Activated B cell treated with CpG ODN at 0.5 μM for 24 hours (primary cell): ENCODE results near the gene IFNGR2. TPM values are rescaled to one million over a fixed set of nuclear protein-coding genes. Genes with fewer than 3 reads are reported as not detected.
"Not testable (repeated sequence)": the region's sequence is repeated elsewhere in the genome, so short reads cannot be mapped to it uniquely, and the experiment has no call there.

ENCODE experiments used
- ATAC-seq: fragments of 200-7000 bp; cut with Tn5 transposase; one replicate; pipeline ENCODE4 v1.10.0; 2021; ENCODE audit warnings: low read depth, mild to moderate bottlenecking, moderate library complexity
- CTCF ChIA-PET: fragments of 350-600 bp; sonication (Branson Sonifier 250); formaldehyde crosslinking; loops from one replicate; lab custom pipeline; 2021; ENCODE audit warnings: antibody characterized with exemption; lab: Charles Lee
- POLR2A ChIA-PET: fragments of 350-600 bp; sonication (Branson Sonifier 250); formaldehyde crosslinking; loops from one replicate; lab custom pipeline; 2021; ENCODE audit warnings: antibody characterized with exemption; lab: Charles Lee
- DNase-seq: peaks from one replicate; pipeline ENCODE4 v3.0.0; 2022
- H3K27ac Mint-ChIP-seq: one replicate; pipeline ENCODE4 v1.8.0; 2020; ENCODE audit warnings: mixed read lengths
- H3K27me3 Mint-ChIP-seq: one replicate; pipeline ENCODE4 v1.8.0; 2021; ENCODE audit warnings: mixed read lengths
- H3K36me3 Mint-ChIP-seq: one replicate; pipeline ENCODE4 v1.8.0; 2021; ENCODE audit warnings: low read depth, mixed read lengths
- H3K4me1 Mint-ChIP-seq: one replicate; pipeline ENCODE4 v1.8.0; 2021; ENCODE audit warnings: mixed read lengths
- H3K4me3 Mint-ChIP-seq: one replicate; pipeline ENCODE4 v1.8.0; 2020; ENCODE audit warnings: mild to moderate bottlenecking, mixed read lengths
- H3K9me3 Mint-ChIP-seq: one replicate; pipeline ENCODE4 v1.8.0; 2020; ENCODE audit warnings: mixed read lengths
- CTCF ChIP-seq: fragments of 200-600 bp; IDR thresholded peaks from one replicate; pipeline ENCODE4 v1.8.0; 2022; ENCODE audit warnings: antibody characterized with exemption, mild to moderate bottlenecking
- intact Hi-C: fragments of 100-400 bp; cut with micrococcal nuclease; formaldehyde crosslinking; loops from one replicate; pipeline ENCODE4 v1.15.1; 2024
- total RNA-seq: library from RNA; stranded (reverse); gene quantifications from 2 replicates; pipeline ENCODE4 v1.2.3, GENCODE V29; 2022

Gene IFNGR2
- total RNA-seq, 1 donor from 2014 or later, result 71.1 TPM

GRCh38 chr21:33451634-33452071, 48.4 kb downstream of the IFNGR2 start:
- ATAC-seq (no peak), DNase-seq (no peak)
- intact Hi-C loops, result no loop called here
- CTCF ChIA-PET, result interaction anchor here (1.9 kb wide), 1 partner anchor 254 kb away, joined by 10 read pairs; no protein-coding TSS in a partner anchor
- Mint-ChIP-seq H3K4me1 (no peaks in the 10 kb centered on the region), H3K4me3 (no peak overlapping the region), H3K27me3 (no peaks in the 10 kb centered on the region), H3K36me3 (peaks cover 47% of the 10 kb centered on the region), H3K9me3 (no peaks in the 10 kb centered on the region), H3K27ac (no peak overlapping the region)
- no peak for TF ChIP-seq CTCF
- POLR2A ChIA-PET, result no interaction called here

- DNase-seq (no peak), ATAC-seq (no peak)
- H3K9me3 Mint-ChIP-seq, result no peaks in the 10 kb centered on the region
- peaks cover 44% of the 10 kb centered on the region for H3K36me3 Mint-ChIP-seq
- H3K4me3 Mint-ChIP-seq, result no peak overlapping the region
- intact Hi-C loops, result no loop called here
- H3K27me3 Mint-ChIP-seq, result no peaks in the 10 kb centered on the region
- ChIA-PET POLR2A (no interaction called here), CTCF (interaction anchor here (1.9 kb wide), 1 partner anchor 255 kb away, joined by 10 read pairs; no protein-coding TSS in a partner anchor)
- no peaks in the 10 kb centered on the region for H3K4me1 Mint-ChIP-seq
- no peak overlapping the region for H3K27ac Mint-ChIP-seq
- no peak for TF ChIP-seq CTCF
These were observed 49.1 kb downstream of the IFNGR2 start for GRCh38 chr21:33452362-33452761.

DNA sequence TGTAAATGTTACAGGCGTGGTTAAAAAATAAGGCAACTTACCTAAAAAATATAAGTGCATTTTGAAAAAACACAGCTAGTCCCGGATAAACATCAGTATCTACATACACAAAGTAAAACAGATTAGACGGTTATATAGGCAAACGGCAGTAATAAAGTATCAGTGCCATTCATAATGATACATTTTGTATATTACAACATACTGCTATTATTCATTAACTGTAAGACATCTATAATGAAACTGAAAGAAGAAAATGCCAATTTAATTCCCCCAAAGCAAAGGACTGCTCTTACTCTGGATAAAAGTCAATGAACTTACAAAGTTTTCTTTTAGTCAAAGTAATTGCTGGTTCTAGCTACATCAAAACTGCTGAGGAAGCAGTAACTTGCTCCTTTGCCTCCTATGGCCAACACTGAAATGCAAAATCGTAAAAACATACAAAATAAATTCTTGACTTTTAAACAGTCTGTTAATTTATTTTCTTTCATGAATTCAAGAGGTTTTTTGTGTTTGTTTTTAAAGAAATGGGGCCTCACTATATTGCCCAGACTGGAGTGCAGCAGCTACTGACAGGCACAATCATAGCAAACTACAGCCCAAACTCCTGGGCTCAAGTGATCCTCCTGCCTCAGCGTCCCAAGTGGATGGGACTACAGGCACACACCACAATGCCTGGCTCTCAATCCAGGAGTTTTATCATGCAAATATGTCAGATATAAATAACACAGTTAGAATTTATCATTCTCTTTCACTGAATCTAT, 52.7 kb downstream of the IFNGR2 start:
- DNase-seq (no peak), ATAC-seq (no peak)
- Mint-ChIP-seq H3K4me1 (no peaks in the 10 kb centered on the region), H3K27me3 (no peaks in the 10 kb centered on the region), H3K4me3 (no peak overlapping the region), H3K9me3 (no peaks in the 10 kb centered on the region), H3K36me3 (peaks cover 51% of the 10 kb centered on the region), H3K27ac (no peak overlapping the region)
- intact Hi-C loops, result no loop called here
- POLR2A ChIA-PET, result interaction anchor here (0.8 kb wide), 1 partner anchor 23 kb away, joined by 4 read pairs; the partner anchor contains the start of gene TMEM50B
- CTCF ChIA-PET, result no interaction called here
- no peak for TF ChIP-seq CTCF

- Mint-ChIP-seq H3K9me3 (no peaks in the 10 kb centered on the region), H3K27ac (no peak overlapping the region), H3K4me1 (no peaks in the 10 kb centered on the region), H3K4me3 (no peak overlapping the region), H3K27me3 (no peaks in the 10 kb centered on the region), H3K36me3 (peaks cover 41% of the 10 kb centered on the region)
- no peak for TF ChIP-seq CTCF
- ATAC-seq, result no peak
- CTCF ChIA-PET, result interaction anchor here (0.7 kb wide), 1 partner anchor 147 kb away, joined by 3 read pairs; no protein-coding TSS in a partner anchor
- POLR2A ChIA-PET, result interaction anchor here (1.3 kb wide), 1 partner anchor 84 kb away, joined by 3 read pairs; the partner anchor contains the start of gene SON
- intact Hi-C loops, result no loop called here
- no peak for DNase-seq
These were observed 55.6 kb downstream of the IFNGR2 start for GRCh38 chr21:33458861-33459260.

- no peaks in the 10 kb centered on the region for H3K9me3 Mint-ChIP-seq
- peaks cover 35% of the 10 kb centered on the region for H3K36me3 Mint-ChIP-seq
- H3K27me3 Mint-ChIP-seq, result no peaks in the 10 kb centered on the region
- DNase-seq (no peak), ATAC-seq (no peak)
- intact Hi-C loops, result no loop called here
- POLR2A ChIA-PET, result no interaction called here
- no peak overlapping the region for H3K4me3 Mint-ChIP-seq
- TF ChIP-seq CTCF, result no peak
- no peaks in the 10 kb centered on the region for H3K4me1 Mint-ChIP-seq
- CTCF ChIA-PET, result interaction anchor here (0.9 to 1.4 kb wide), 2 partner anchors 15 to 265 kb away, joined by 3 to 5 read pairs; no protein-coding TSS in a partner anchor
- no peak overlapping the region for H3K27ac Mint-ChIP-seq
These were observed 58.5 kb downstream of the IFNGR2 start for GRCh38 chr21:33461538-33462250.

DNA sequence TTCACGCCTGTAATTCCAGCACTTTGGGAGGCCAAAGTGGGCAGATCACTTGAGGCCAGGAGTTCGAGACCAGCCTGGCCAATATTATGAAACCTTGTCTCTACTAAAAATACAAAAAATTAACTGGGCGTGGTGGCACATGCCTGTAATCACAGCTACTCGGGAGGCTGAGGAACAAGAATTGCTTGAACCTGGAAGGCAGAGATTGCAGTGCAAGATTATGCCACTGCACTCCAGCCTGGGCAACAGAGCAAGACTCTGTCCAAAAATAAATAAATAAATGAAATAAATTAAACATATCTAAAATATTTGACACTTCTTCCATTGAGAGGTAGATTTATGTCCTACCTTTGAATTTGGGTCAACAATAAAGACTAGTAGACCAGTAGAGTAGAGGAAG, 66.0 kb downstream of the IFNGR2 start:
- CTCF ChIA-PET, result interaction anchor here (1.3 kb wide), 1 partner anchor 11 kb away, joined by 4 read pairs; the partner anchor contains the start of gene TMEM50B
- POLR2A ChIA-PET, result not testable (repeated sequence)

More for the DNA sequence above, 66.0 kb downstream of the IFNGR2 start:
- H3K27ac Mint-ChIP-seq, intact Hi-C loops, H3K4me1 Mint-ChIP-seq, ATAC-seq, H3K9me3 Mint-ChIP-seq, DNase-seq, H3K4me3 Mint-ChIP-seq, H3K27me3 Mint-ChIP-seq: not testable (repeated sequence)
- peaks cover 30% of the 10 kb centered on the region for H3K36me3 Mint-ChIP-seq
